PC-3 (cell line): Measurements from ENCODE around the gene CNTN4.

Experiments used
- EZH2 ChIP-seq: fragments of 300-600 bp; sonication (generic); IDR thresholded peaks from one replicate; pipeline ENCODE4 v1.6.1; 2017; ENCODE audit warnings: antibody characterized with exemption, mild to moderate bottlenecking, low read length; ENCODE audit not compliant: unreplicated experiment
- EZH2phosphoT487 ChIP-seq: fragments of 300-600 bp; sonication (generic); IDR thresholded peaks from 2 replicates; pipeline ENCODE4 v1.6.1; 2018; ENCODE audit warnings: mild to moderate bottlenecking, antibody characterized with exemption, low read length, borderline replicate concordance
- TF ChIP-seq, protein P1 (sequence below): fragments of 300-600 bp; sonication (generic); conservative IDR thresholded peaks from 2 replicates; pipeline ENCODE4 v1.5.1; 2017; ENCODE audit warnings: antibody characterized with exemption, low read depth, mild to moderate bottlenecking, low read length

DNA sequence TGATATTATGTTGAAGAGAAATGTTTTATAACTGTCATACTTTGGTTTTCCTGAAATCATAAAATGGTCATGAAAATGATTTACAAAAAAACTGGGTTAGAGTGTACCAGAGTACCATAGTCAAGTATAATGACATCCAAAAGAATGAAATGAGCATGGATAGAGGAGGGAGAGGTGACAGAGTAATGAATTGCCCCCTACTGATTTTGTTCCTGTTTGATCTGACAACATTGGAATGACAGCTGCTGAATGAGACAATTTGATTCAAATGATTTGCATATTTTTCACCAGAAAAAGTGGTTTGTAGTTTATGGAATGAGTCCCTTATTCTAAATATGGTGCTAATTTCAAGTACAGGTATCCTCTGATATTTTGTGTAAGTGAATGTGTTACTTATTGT, 271.7 kb downstream of the CNTN4 start:
- TF ChIP-seq, protein P1, sequence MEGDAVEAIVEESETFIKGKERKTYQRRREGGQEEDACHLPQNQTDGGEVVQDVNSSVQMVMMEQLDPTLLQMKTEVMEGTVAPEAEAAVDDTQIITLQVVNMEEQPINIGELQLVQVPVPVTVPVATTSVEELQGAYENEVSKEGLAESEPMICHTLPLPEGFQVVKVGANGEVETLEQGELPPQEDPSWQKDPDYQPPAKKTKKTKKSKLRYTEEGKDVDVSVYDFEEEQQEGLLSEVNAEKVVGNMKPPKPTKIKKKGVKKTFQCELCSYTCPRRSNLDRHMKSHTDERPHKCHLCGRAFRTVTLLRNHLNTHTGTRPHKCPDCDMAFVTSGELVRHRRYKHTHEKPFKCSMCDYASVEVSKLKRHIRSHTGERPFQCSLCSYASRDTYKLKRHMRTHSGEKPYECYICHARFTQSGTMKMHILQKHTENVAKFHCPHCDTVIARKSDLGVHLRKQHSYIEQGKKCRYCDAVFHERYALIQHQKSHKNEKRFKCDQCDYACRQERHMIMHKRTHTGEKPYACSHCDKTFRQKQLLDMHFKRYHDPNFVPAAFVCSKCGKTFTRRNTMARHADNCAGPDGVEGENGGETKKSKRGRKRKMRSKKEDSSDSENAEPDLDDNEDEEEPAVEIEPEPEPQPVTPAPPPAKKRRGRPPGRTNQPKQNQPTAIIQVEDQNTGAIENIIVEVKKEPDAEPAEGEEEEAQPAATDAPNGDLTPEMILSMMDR, result no peak
- no peak for TF ChIP-seq EZH2
- TF ChIP-seq EZH2phosphoT487, result no peak
